Retinal pigment epithelial cell (primary cell): ENCODE data around the gene TXNDC12.

Experiments used
- DNase-seq: peaks from one replicate; pipeline ENCODE4 v3.0.0-alpha.2; 2010; ENCODE audit warnings: low read depth
- H3K4me3 ChIP-seq: 2 replicates; pipeline ENCODE4 v1.5.1; 2011; ENCODE audit warnings: mild to moderate bottlenecking, low read length, control low read depth, moderate library complexity
- CTCF ChIP-seq: conservative IDR thresholded peaks from 2 replicates; pipeline ENCODE4 v1.5.1; 2011; ENCODE audit warnings: low read depth, low read length, control low read depth, inconsistent platforms

Gene TXNDC12

GRCh38 chr1:51988254-51988653 lies 66.7 kb downstream of the TXNDC12 start:
- TF ChIP-seq CTCF = no peak
- H3K4me3 ChIP-seq = no peak overlapping the region
- DNase-seq = no peak

- TF ChIP-seq CTCF = no peak
- H3K4me3 ChIP-seq = no peak overlapping the region
- no peak for DNase-seq
These were observed 68.3 kb downstream of the TXNDC12 start for GRCh38 chr1:51986718-51987117.

- TF ChIP-seq CTCF = no peak
- H3K4me3 ChIP-seq = no peak overlapping the region
- no peak for DNase-seq
These were observed 72.8 kb downstream of the TXNDC12 start for GRCh38 chr1:51982161-51982560.

- DNase-seq = no peak
- H3K4me3 ChIP-seq = no peak overlapping the region
- no peak for TF ChIP-seq CTCF
These were observed 73.4 kb downstream of the TXNDC12 start for GRCh38 chr1:51981555-51981954.

GRCh38 chr1:51978099-51978498 lies 76.9 kb downstream of the TXNDC12 start:
- DNase-seq = no peak
- no peak for TF ChIP-seq CTCF
- no peak overlapping the region for H3K4me3 ChIP-seq

- no peak for TF ChIP-seq CTCF
- no peak overlapping the region for H3K4me3 ChIP-seq
- DNase-seq = no peak
These were observed 78.0 kb downstream of the TXNDC12 start for GRCh38 chr1:51976846-51977602.
